Breast epithelium (tissue), 4 donors: Measurements from ENCODE around the gene RUBCNL. TPM values are rescaled to one million over a fixed set of nuclear protein-coding genes. Genes with fewer than 3 reads are reported as not detected.
"Not testable (repeated sequence)": the region's sequence is repeated elsewhere in the genome, so short reads cannot be mapped to it uniquely, and the experiment has no call there.

ENCODE experiments used
- DNase-seq, 2 donors: peaks; one replicate each; pipeline ENCODE4 v3.0.0-alpha.2; 2019; ENCODE audit warnings: low spot score in 2 of 2
- H3K27ac ChIP-seq, 2 donors: fragments of 200-600 bp; sonication (generic) in 1 of 2; one replicate each; pipeline ENCODE4 v1.5.1; 2016 to 2019; ENCODE audit warnings: mild to moderate bottlenecking in 1 of 2
- H3K27me3 ChIP-seq, 2 donors: fragments of 200-600 bp; sonication (generic) in 1 of 2; one replicate each; pipeline versions ENCODE4 v1.5.1 to v1.6.0; 2017 to 2019; ENCODE audit warnings: control low read depth in 1 of 2, mild to moderate bottlenecking in 1 of 2
- H3K36me3 ChIP-seq: fragments of 200-600 bp; one replicate; pipeline ENCODE4 v1.5.1; 2019
- H3K4me1 ChIP-seq, 2 donors: fragments of 200-600 bp; sonication (generic); one replicate each; pipeline ENCODE4 v1.5.1; 2016 to 2019; ENCODE audit warnings: control low read depth in 1 of 2
- H3K4me3 ChIP-seq, 3 donors: fragments of 200-600 bp; sonication (generic); 1 replicate in 2 of 3; 2 replicates in 1 of 3; pipeline ENCODE4 v1.5.1; 2016 to 2019; ENCODE audit warnings: mild to moderate bottlenecking in 3 of 3, moderate library complexity in 2 of 3
- H3K9me3 ChIP-seq, 2 donors: fragments of 200-600 bp; sonication (generic) in 1 of 2; one replicate each; pipeline ENCODE4 v1.5.1; 2016 to 2019; ENCODE audit warnings: control low read depth in 1 of 2
- POLR2A ChIP-seq: fragments of 450-650 bp; IDR thresholded peaks from one replicate; pipeline ENCODE4 v1.6.1; 2016; ENCODE audit warnings: antibody characterized with exemption, mild to moderate bottlenecking, moderate library complexity
- POLR2AphosphoS5 ChIP-seq, 3 donors: sonication (generic); formaldehyde crosslinking; IDR thresholded peaks; one replicate each; pipeline ENCODE4 v1.6.1; 2017; ENCODE audit warnings: antibody characterized with exemption in 3 of 3
- intact Hi-C: fragments of 100-400 bp; cut with DNase I; formaldehyde crosslinking; loops from one replicate; pipeline ENCODE4 v1.15.1; 2023; ENCODE audit warnings: low total_unique reads
- total RNA-seq, 3 donors: library from RNA; depleted of rRNA; stranded (reverse); fragments of >200 nt; gene quantifications; one replicate each; pipeline ENCODE4 v1.1.0, GENCODE V29; 2016
- TF ChIP-seq, protein P1 (sequence below), 3 donors: fragments of 450-650 bp; IDR thresholded peaks; one replicate each; pipeline ENCODE4 v1.5.1; 2016 to 2017; ENCODE audit warnings: antibody characterized with exemption in 3 of 3, mild to moderate bottlenecking in 3 of 3, moderate library complexity in 3 of 3

Gene RUBCNL
- total RNA-seq, 3 donors from 2014 or later: 2.1 to 8.2 (median 3.3) TPM

DNA sequence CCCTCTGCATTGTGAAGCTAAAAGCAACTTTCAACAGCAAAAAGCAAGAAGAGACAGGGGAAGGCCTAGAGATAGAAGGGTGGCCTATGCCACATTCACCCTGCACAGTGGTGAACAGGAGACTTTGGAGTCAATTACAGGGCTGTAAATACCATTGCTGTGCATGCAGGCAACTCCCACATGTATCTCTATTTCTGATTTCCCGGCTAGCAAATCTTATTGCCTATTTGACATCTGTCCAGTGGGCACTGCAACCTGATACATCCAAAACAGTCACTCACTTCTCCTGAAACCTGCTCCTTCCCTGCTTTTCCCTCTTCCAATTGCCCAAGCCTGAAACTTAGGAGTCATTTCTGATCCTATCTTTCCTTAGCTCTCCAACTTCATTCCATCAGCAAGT, 13.4 kb downstream of the RUBCNL start:
- intact Hi-C loops: no loop called here
- H3K36me3 ChIP-seq: no peaks in the 10 kb centered on the region
- no peak for DNase-seq
- H3K4me1 ChIP-seq: no peaks in the 10 kb centered on the region
- H3K9me3 ChIP-seq: no peaks in the 10 kb centered on the region
- TF ChIP-seq POLR2A (no peak), POLR2AphosphoS5 (IDR thresholded peaks at IDR 0.05) (no peak)
- TF ChIP-seq, protein P1, sequence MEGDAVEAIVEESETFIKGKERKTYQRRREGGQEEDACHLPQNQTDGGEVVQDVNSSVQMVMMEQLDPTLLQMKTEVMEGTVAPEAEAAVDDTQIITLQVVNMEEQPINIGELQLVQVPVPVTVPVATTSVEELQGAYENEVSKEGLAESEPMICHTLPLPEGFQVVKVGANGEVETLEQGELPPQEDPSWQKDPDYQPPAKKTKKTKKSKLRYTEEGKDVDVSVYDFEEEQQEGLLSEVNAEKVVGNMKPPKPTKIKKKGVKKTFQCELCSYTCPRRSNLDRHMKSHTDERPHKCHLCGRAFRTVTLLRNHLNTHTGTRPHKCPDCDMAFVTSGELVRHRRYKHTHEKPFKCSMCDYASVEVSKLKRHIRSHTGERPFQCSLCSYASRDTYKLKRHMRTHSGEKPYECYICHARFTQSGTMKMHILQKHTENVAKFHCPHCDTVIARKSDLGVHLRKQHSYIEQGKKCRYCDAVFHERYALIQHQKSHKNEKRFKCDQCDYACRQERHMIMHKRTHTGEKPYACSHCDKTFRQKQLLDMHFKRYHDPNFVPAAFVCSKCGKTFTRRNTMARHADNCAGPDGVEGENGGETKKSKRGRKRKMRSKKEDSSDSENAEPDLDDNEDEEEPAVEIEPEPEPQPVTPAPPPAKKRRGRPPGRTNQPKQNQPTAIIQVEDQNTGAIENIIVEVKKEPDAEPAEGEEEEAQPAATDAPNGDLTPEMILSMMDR (IDR thresholded peaks at IDR 0.05): no peak
- H3K27me3 ChIP-seq: no peaks in the 10 kb centered on the region
- H3K27ac ChIP-seq: no peak overlapping the region
- no peak overlapping the region for H3K4me3 ChIP-seq

DNA sequence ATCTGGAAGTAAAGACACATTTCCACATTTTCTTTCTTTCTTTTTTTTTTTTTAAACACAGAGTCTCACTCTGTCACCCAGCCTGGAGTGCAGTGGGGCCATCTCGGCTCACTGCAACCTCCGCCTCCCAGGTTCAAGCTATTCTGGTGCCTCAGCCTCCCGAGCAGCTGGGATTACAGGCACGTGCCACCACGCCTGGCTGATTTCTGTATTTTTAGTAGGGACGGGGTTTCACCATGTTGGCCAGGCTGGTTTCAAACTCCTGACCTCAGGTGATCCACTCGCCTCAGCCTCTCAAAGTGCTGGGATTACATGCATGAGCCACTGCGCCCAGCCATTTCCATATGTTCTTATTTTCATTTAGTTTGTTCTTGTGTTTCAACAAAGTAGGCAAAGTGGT, 14.1 kb downstream of the RUBCNL start:
- intact Hi-C loops, H3K27ac ChIP-seq, H3K4me1 ChIP-seq, H3K27me3 ChIP-seq, DNase-seq, H3K9me3 ChIP-seq, H3K36me3 ChIP-seq, H3K4me3 ChIP-seq: not testable (repeated sequence)

DNA sequence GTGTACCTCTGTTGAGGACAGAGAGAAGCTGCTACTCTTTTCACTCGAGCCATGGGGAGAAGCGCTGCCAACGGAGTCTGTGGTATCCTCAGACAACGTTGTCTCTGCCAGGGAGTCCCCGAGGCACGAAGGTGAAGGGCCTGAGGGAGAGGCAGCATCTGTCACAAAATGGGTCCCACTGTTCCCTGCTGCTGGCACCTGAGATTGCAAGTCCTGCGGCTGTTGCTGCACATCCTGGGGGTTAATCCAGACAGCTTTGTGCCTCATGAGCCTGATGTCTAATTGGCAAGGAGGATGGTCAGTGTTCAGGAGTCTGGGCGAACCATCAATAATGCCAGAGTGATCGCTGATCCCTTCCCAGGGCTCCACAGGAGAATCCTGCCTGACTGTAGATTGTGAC, 15.0 kb downstream of the RUBCNL start:
- Histone ChIP-seq H3K36me3 (no peaks in the 10 kb centered on the region), H3K9me3 (no peaks in the 10 kb centered on the region), H3K4me3 (no peak overlapping the region), H3K4me1 (no peaks in the 10 kb centered on the region), H3K27me3 (no peaks in the 10 kb centered on the region), H3K27ac (no peak overlapping the region)
- intact Hi-C loops: no loop called here
- DNase-seq: no peak
- TF ChIP-seq, protein P1 (IDR thresholded peaks at IDR 0.05): no peak
- TF ChIP-seq POLR2AphosphoS5 (IDR thresholded peaks at IDR 0.05) (no peak), POLR2A (no peak)

DNA sequence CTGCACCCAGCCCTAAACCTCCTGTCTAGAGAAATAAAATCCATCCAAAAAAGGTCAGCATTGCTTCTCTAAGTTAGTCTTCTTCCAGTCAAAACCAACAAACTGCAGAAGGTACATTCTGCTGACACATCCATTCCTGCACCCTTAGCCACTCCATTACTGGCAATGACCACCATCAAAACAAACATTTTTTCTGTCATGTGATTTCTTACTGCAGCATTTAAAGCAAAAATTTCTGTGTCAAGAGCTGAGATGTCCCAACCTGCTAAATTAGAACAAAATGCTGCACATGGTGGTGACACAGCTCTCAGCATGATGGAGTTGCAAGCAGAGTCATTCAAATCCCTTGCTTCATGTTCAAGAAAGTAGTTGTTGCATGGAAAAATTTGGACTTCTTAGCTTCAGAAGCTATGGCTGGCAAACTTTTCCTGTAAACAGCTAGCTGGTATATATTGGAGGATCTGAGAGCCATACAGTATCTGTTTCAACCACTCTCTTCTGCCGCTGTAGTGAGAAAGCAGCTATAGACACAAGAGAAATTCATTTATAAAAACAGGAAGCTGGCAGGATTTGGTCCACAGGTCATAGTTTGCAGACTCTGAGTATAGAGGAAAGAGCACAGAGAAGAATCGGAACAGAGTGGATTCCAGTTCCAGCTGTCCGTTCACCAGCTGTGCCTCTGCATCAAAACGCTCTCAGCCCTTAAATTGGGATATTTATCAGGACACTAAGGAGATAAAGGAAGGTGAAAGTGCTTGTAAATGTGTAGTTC, 17.4 kb downstream of the RUBCNL start:
- H3K36me3 ChIP-seq: no peaks in the 10 kb centered on the region
- peak overlapping the region in 1 of 2 donors; percentile 60 for H3K27ac ChIP-seq
- DNase-seq: no peak
- H3K9me3 ChIP-seq: no peaks in the 10 kb centered on the region
- H3K27me3 ChIP-seq: no peaks in the 10 kb centered on the region
- TF ChIP-seq POLR2A: no peak
- TF ChIP-seq, protein P1 (IDR thresholded peaks at IDR 0.05): no peak
- TF ChIP-seq POLR2AphosphoS5 (IDR thresholded peaks at IDR 0.05): no peak
- H3K4me1 ChIP-seq: no peaks in the 10 kb centered on the region
- intact Hi-C loops: no loop called here
- H3K4me3 ChIP-seq: no peak overlapping the region

DNA sequence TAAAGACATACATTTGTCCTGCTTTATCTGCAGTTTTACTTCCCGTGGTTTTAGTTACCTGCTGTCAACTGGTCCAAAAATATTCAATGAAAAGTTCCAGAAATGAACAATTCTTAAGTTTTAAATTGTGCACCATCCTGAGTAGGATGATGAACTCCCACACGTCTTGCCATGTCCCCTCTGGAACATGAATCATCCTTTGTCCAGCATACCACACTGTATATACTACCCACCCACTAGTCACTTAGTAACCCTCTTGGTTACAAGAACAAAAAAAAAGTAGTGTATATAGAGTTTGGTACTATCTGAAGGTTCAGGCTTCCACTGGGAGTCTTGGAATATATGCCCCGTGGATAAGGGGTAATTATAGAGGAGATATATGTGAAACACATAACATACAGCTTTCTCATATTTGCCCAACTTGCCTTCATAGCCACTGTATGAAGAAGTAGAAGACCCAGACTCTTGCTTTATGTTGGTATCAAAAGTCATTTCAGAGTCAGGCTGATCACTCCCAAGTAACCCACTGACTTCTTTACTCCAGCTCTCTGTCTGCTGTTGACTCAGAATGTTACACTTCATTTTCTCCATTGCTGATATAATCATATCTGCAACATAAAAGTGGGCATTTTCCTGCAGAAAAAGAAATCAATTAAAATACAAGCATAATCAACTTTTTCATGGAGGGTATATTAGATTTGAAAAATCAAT, 19.3 kb downstream of the RUBCNL start:
- intact Hi-C loops: no loop called here
- TF ChIP-seq, protein P1 (IDR thresholded peaks at IDR 0.05): no peak
- TF ChIP-seq POLR2AphosphoS5 (IDR thresholded peaks at IDR 0.05) (no peak), POLR2A (no peak)
- DNase-seq: no peak
- Histone ChIP-seq H3K36me3 (no peaks in the 10 kb centered on the region), H3K4me3 (no peak overlapping the region), H3K27ac (no peak overlapping the region), H3K9me3 (no peaks in the 10 kb centered on the region), H3K27me3 (no peaks in the 10 kb centered on the region), H3K4me1 (no peaks in the 10 kb centered on the region)
